Fibroblast of gingiva (primary cell): ENCODE results near the gene FHDC1.
A peak's percentile ranks its signal among the peaks of the same experiment; 100 is the strongest.

ENCODE experiments used
- DNase-seq: peaks from one replicate; pipeline ENCODE4 v3.0.0-alpha.2; 2011; ENCODE audit warnings: low read depth

The FHDC1 gene

GRCh38 chr4:152936446-152937335 lies 568 bp downstream of the FHDC1 start:
- peak; percentile 15 for DNase-seq

GRCh38 chr4:152937336-152938236 lies 1.5 kb downstream of the FHDC1 start:
- DNase-seq: peak; percentile 31

GRCh38 chr4:152938237-152938947 lies 2.3 kb downstream of the FHDC1 start:
- DNase-seq: no peak

GRCh38 chr4:152939621-152940020 lies 3.5 kb downstream of the FHDC1 start:
- DNase-seq: no peak

GRCh38 chr4:152940461-152940860 lies 4.3 kb downstream of the FHDC1 start:
- no peak for DNase-seq

- DNase-seq: no peak
Measured at GRCh38 chr4:152941411-152941810, 5.3 kb downstream of the FHDC1 start.

- no peak for DNase-seq
Measured at GRCh38 chr4:152942346-152942745, 6.2 kb downstream of the FHDC1 start.

- DNase-seq: peak; percentile 60
Measured at GRCh38 chr4:152943672-152944071, 7.5 kb downstream of the FHDC1 start.

GRCh38 chr4:152944666-152945320 lies 8.7 kb downstream of the FHDC1 start:
- no peak for DNase-seq

GRCh38 chr4:152945639-152946038 lies 9.5 kb downstream of the FHDC1 start:
- no peak for DNase-seq

GRCh38 chr4:152946446-152946845 lies 10.3 kb downstream of the FHDC1 start:
- no peak for DNase-seq

GRCh38 chr4:152947311-152947710 lies 11.2 kb downstream of the FHDC1 start:
- DNase-seq: no peak

GRCh38 chr4:152949930-152950329 lies 13.8 kb downstream of the FHDC1 start:
- DNase-seq: no peak

- no peak for DNase-seq
Measured at GRCh38 chr4:152950402-152951274, 14.5 kb downstream of the FHDC1 start.

GRCh38 chr4:152951348-152951747 lies 15.2 kb downstream of the FHDC1 start:
- DNase-seq: no peak

GRCh38 chr4:152953514-152953913 lies 17.4 kb downstream of the FHDC1 start:
- DNase-seq: no peak

GRCh38 chr4:152954741-152955140 lies 18.6 kb downstream of the FHDC1 start:
- no peak for DNase-seq

- DNase-seq: no peak
Measured at GRCh38 chr4:152956147-152956546, 20.0 kb downstream of the FHDC1 start.

GRCh38 chr4:152956650-152957436 lies 20.7 kb downstream of the FHDC1 start:
- DNase-seq: peak; percentile 49
